ENCODE results near the gene PNLDC1. TPM values are rescaled to one million over a fixed set of nuclear protein-coding genes. Genes with fewer than 3 reads are reported as not detected.
A peak's percentile ranks its signal among the peaks of the same experiment; 100 is the strongest.

PNLDC1 gene
- total and polyA plus RNA-seq, 7 donors: 0.09 to 0.49 (median 0.17) TPM; not detected in 2

GRCh38 chr6:159761873-159762680 is 38.0 kb upstream of the PNLDC1 start, which contains the start of gene ACAT2:
Gene ACAT2, plus strand, starts transcription at chr6:159762045. Its CDS starts 43 bp downstream, at chr6:159762088.
- peak within 1 kb of the TSS; percentile 99 for H3K4me3 ChIP-seq
- peaks cover 16% of the 10 kb centered on the region for H3K4me1 ChIP-seq
- no peak for TF ChIP-seq CTCF (IDR thresholded peaks at IDR 0.05)
- no peaks in the 10 kb centered on the region for H3K27me3 ChIP-seq (ENCODE audit: insufficient read depth in 3 of 3, low read length in 2 of 3)
- peak; percentile 98 to 99 (median 98) for ATAC-seq
- H3K27ac ChIP-seq: peak within 1 kb of the TSS; percentile 87
- DNase-seq: peak; percentile 95 to 97
- H3K36me3 ChIP-seq (ENCODE audit: insufficient read depth in 1 of 2, low read depth in 1 of 2): peaks cover 0 to 41% of the 10 kb centered on the region in 2 donors
- intact Hi-C loops (cut with DNase I): no loop called here
- WGBS, 3 donors: 0 to 1% (median 0%) methylated on average over 66 to 76 of the region's 76 CpGs
- no peaks in the 10 kb centered on the region for H3K9me3 ChIP-seq

GRCh38 chr6:159762681-159763293 is 37.3 kb upstream of the PNLDC1 start:
- intact Hi-C loops (cut with DNase I): no loop called here
- Histone ChIP-seq H3K27me3 (ENCODE audit: insufficient read depth in 3 of 3, low read length in 2 of 3) (no peaks in the 10 kb centered on the region), H3K9me3 (no peaks in the 10 kb centered on the region), H3K27ac (peak overlapping the region; percentile 87), H3K36me3 (ENCODE audit: insufficient read depth in 1 of 2, low read depth in 1 of 2) (peaks cover 0 to 41% of the 10 kb centered on the region in 2 donors), H3K4me3 (peak overlapping the region; percentile 99), H3K4me1 (peaks cover 16% of the 10 kb centered on the region)
- DNase-seq (peak in 1 of 2 donors; percentile 54), ATAC-seq (no peak)
- 12 to 15% (median 14%) methylated on average over 16 of the region's 16 CpGs for WGBS, 3 donors
- no peak for TF ChIP-seq CTCF (IDR thresholded peaks at IDR 0.05)

GRCh38 chr6:159766906-159767305 is 33.2 kb upstream of the PNLDC1 start:
- Histone ChIP-seq H3K4me1 (peaks cover 3% of the 10 kb centered on the region), H3K27ac (no peak overlapping the region), H3K4me3 (no peak overlapping the region), H3K9me3 (no peaks in the 10 kb centered on the region), H3K27me3 (ENCODE audit: insufficient read depth in 3 of 3, low read length in 2 of 3) (no peaks in the 10 kb centered on the region), H3K36me3 (ENCODE audit: insufficient read depth in 1 of 2, low read depth in 1 of 2) (peaks cover 8 to 52% of the 10 kb centered on the region in 2 donors)
- ATAC-seq (no peak), DNase-seq (no peak)
- intact Hi-C loops (cut with DNase I): no loop called here
- no peak for TF ChIP-seq CTCF (IDR thresholded peaks at IDR 0.05)

- ATAC-seq: no peak
- intact Hi-C loops (cut with DNase I): no loop called here
- H3K4me3 ChIP-seq: no peak overlapping the region
- H3K36me3 ChIP-seq (ENCODE audit: insufficient read depth in 1 of 2, low read depth in 1 of 2): peaks cover 8 to 52% of the 10 kb centered on the region in 2 donors
- no peaks in the 10 kb centered on the region for H3K27me3 ChIP-seq (ENCODE audit: insufficient read depth in 3 of 3, low read length in 2 of 3)
- no peak for DNase-seq
- no peaks in the 10 kb centered on the region for H3K4me1 ChIP-seq
- H3K27ac ChIP-seq: no peak overlapping the region
- TF ChIP-seq CTCF (IDR thresholded peaks at IDR 0.05): no peak
- no peaks in the 10 kb centered on the region for H3K9me3 ChIP-seq
Observed at GRCh38 chr6:159769470-159769869, 30.6 kb upstream of the PNLDC1 start.

Data from psoas muscle (tissue), 8 donors.